SH-SY5Y (cell line): ENCODE data around the gene ZSCAN20.
A peak's percentile ranks its signal among the peaks of the same experiment; 100 is the strongest.

Experiments used
- GATA2 ChIP-seq: IDR thresholded peaks from 2 replicates; pipeline ENCODE4 v1.6.1; 2011; ENCODE audit warnings: mild to moderate bottlenecking, low read depth, low read length
- GATA3 ChIP-seq: IDR thresholded peaks from 2 replicates; pipeline ENCODE4 v1.6.1; 2011; ENCODE audit warnings: low read depth, mild to moderate bottlenecking, low read length, moderate library complexity

DNA sequence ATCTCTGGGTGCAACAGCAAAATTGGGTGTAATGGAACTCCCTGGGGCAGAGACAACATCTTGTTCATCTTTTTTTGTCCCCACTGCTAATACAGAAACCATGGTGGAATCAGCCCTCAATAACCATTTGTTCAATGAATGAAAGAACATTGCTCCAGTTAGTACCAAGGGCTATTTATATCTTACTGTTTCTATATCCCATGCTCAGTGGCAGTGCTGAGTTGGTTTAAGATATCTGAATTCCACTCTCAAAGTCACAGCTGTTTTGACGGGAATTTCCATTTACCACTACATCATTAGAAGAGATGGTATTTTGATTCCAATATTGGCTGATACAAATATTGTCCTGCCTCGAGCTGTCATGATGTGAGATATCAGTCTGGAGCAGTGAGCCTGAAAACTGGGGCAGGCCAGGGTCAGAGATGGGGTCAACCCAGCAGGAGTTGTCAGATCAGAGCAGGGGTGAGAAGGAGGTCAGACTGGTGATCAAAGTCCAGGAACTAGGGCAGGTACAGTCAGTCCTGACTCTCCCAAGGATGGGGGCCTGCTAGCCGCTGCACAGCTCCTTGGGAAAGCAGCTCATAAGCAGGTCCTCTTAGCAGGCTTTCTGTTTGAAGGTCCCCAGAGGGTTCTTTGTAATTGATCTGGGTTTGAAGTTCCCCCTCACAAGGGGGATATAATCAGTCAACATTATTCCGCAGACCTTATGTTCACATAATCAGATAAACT lies 35.7 kb upstream of the ZSCAN20 start:
- TF ChIP-seq GATA2, result 0 out of 2 replicates have a peak, but pooled peaks have one; percentile 18
- no peak for TF ChIP-seq GATA3
